Liver (tissue), 9 donors: ENCODE measurements around the gene ANXA11. TPM values are rescaled to one million over a fixed set of nuclear protein-coding genes. Genes with fewer than 3 reads are reported as not detected.

ENCODE experiments used
- DNase-seq: peaks from one replicate; pipeline ENCODE4 v3.0.0-alpha.2; 2017; ENCODE audit warnings: low spot score
- H3K27ac ChIP-seq, 2 donors: one replicate each; pipeline ENCODE4 v1.7.0; 2013; ENCODE audit warnings: inconsistent platforms in 2 of 2, low read length in 2 of 2, control low read depth in 1 of 2, low read depth in 1 of 2, mild to moderate bottlenecking in 1 of 2
- H3K27me3 ChIP-seq, 4 donors: one replicate each; pipeline versions ENCODE4 v1.6.1 to v1.7.0; 2013; ENCODE audit warnings: low read length in 3 of 4, inconsistent platforms in 1 of 4, mild to moderate bottlenecking in 1 of 4, moderate library complexity in 1 of 4; ENCODE audit not compliant: control insufficient read depth in 4 of 4, insufficient read depth in 4 of 4
- H3K36me3 ChIP-seq, 4 donors: one replicate each; pipeline versions ENCODE4 v1.6.1 to v1.7.0; 2013; ENCODE audit warnings: low read length in 3 of 4, mild to moderate bottlenecking in 3 of 4, low read depth in 1 of 4, moderate library complexity in 1 of 4; ENCODE audit not compliant: control insufficient read depth in 4 of 4, insufficient read depth in 3 of 4
- H3K4me1 ChIP-seq, 4 donors: one replicate each; pipeline versions ENCODE4 v1.6.1 to v1.7.0; 2013; ENCODE audit warnings: low read length in 3 of 4, mild to moderate bottlenecking in 3 of 4, moderate library complexity in 1 of 4; ENCODE audit not compliant: control insufficient read depth in 4 of 4, insufficient read depth in 4 of 4
- H3K4me3 ChIP-seq, 3 donors: one replicate each; pipeline versions ENCODE4 v1.6.1 to v1.7.0; 2013; ENCODE audit warnings: low read length in 3 of 3, control low read depth in 1 of 3, low read depth in 1 of 3, mild to moderate bottlenecking in 1 of 3
- H3K9ac ChIP-seq, 2 donors: one replicate each; pipeline ENCODE4 v1.7.0; 2013; ENCODE audit warnings: low read length in 2 of 2, mild to moderate bottlenecking in 2 of 2, moderate library complexity in 2 of 2, control low read depth in 1 of 2, low read depth in 1 of 2
- H3K9me3 ChIP-seq, 4 donors: one replicate each; pipeline versions ENCODE4 v1.6.1 to v1.7.0; 2013; ENCODE audit warnings: low read length in 3 of 4; ENCODE audit not compliant: control insufficient read depth in 4 of 4
- CTCF ChIP-seq: fragments of 150-350 bp; IDR thresholded peaks from 2 replicates; pipeline ENCODE4 v1.5.1; 2017; ENCODE audit warnings: improper control_type of control experiment, low read depth, low read length; ENCODE audit not compliant: missing input control
- EGR1 ChIP-seq, 2 donors: IDR thresholded peaks; 2 replicates each; pipeline ENCODE4 v1.6.1; 2016 to 2018; ENCODE audit warnings: antibody characterized with exemption in 2 of 2, low read depth in 2 of 2
- FOXA1 ChIP-seq: IDR thresholded peaks from 2 replicates; pipeline ENCODE4 v1.6.1; 2016; ENCODE audit warnings: antibody characterized with exemption
- FOXA2 ChIP-seq: IDR thresholded peaks from 2 replicates; pipeline ENCODE4 v1.6.1; 2016; ENCODE audit warnings: antibody characterized with exemption
- GABPA ChIP-seq, 2 donors: IDR thresholded peaks in 1 of 2; conservative IDR thresholded peaks in 1 of 2; 2 replicates each; pipeline ENCODE4 v1.6.1; 2016; ENCODE audit warnings: antibody characterized with exemption in 2 of 2, mild to moderate bottlenecking in 1 of 2, moderate library complexity in 1 of 2
- HNF4A ChIP-seq, 2 donors: conservative IDR thresholded peaks; 2 replicates each; pipeline ENCODE4 v1.6.1; 2016; ENCODE audit warnings: antibody characterized with exemption in 2 of 2, mild to moderate bottlenecking in 2 of 2
- HNF4G ChIP-seq: IDR thresholded peaks from 2 replicates; pipeline ENCODE4 v1.6.1; 2016; ENCODE audit warnings: antibody characterized with exemption
- JUND ChIP-seq, 2 donors: IDR thresholded peaks; 2 replicates each; pipeline ENCODE4 v1.6.1; 2016; ENCODE audit warnings: antibody characterized with exemption in 2 of 2
- NR2F2 ChIP-seq: IDR thresholded peaks from 2 replicates; pipeline ENCODE4 v1.6.1; 2016; ENCODE audit warnings: antibody characterized with exemption
- RAD21 ChIP-seq, 2 donors: IDR thresholded peaks; 2 replicates each; pipeline ENCODE4 v1.6.1; 2016; ENCODE audit warnings: antibody characterized with exemption in 2 of 2, mild to moderate bottlenecking in 2 of 2
- REST ChIP-seq: IDR thresholded peaks from 2 replicates; pipeline ENCODE4 v1.6.1; 2016; ENCODE audit warnings: antibody characterized with exemption, mild to moderate bottlenecking
- RXRA ChIP-seq, 2 donors: IDR thresholded peaks; 2 replicates each; pipeline ENCODE4 v1.6.1; 2017 to 2018; ENCODE audit warnings: antibody characterized with exemption in 2 of 2, mild to moderate bottlenecking in 1 of 2
- SP1 ChIP-seq: IDR thresholded peaks from 2 replicates; pipeline ENCODE4 v1.6.1; 2018; ENCODE audit warnings: antibody characterized with exemption, mild to moderate bottlenecking
- YY1 ChIP-seq: IDR thresholded peaks from 2 replicates; pipeline ENCODE4 v1.6.1; 2016; ENCODE audit warnings: antibody characterized with exemption, mild to moderate bottlenecking
- WGBS: extraction: QIAGEN DNeasy Blood & Tissue Kit; methylation state at CpG from one replicate; pipeline ENCODE4 v1.1.7; 2013; 5-methylcytosine and 5-hydroxymethylcytosine counted together
- polyA plus RNA-seq, 2 donors: library from polyadenylated mRNA; stranded (reverse) in 1 of 2; unstranded in 1 of 2; fragments of 200-250 nt in 1 of 2; fragments of >200 nt in 1 of 2; fragmentation: Nextera tagmentation in 1 of 2; extraction: Ambion mirVana in 1 of 2; gene quantifications; one replicate each; pipeline versions ENCODE4 v1.2.1 to v1.2.3, GENCODE V29; 2013 to 2015
- total RNA-seq, 2 donors: library from RNA; depleted of rRNA; stranded (reverse); fragments of >200 nt; gene quantifications; one replicate each; pipeline ENCODE4 v1.2.3, GENCODE V29; 2014
- TF ChIP-seq, protein P1 (sequence below): IDR thresholded peaks from 2 replicates; pipeline ENCODE4 v1.6.1; 2016; ENCODE audit warnings: antibody characterized with exemption
- TF ChIP-seq, protein P2 (sequence below): IDR thresholded peaks from 2 replicates; pipeline ENCODE4 v1.6.1; 2016; ENCODE audit warnings: antibody characterized with exemption
- donor health status: healthy.
- donor health status: healthy.
- donor health status: healthy.
- donor health status: healthy.
- donor health status: healthy.

ANXA11 gene
- total and polyA plus RNA-seq, 4 donors = 14.0 to 40.4 (median 24.8) TPM

GRCh38 chr10:80168162-80168511 is 37.2 kb downstream of the ANXA11 start:
- 94% methylated on average over 7 of the region's 7 CpGs for WGBS
- no peaks in the 10 kb centered on the region for H3K27me3 ChIP-seq
- H3K4me1 ChIP-seq = no peaks in the 10 kb centered on the region
- H3K36me3 ChIP-seq = peaks cover under 1 to 33% (median 19%) of the 10 kb centered on the region in 4 donors
- H3K27ac ChIP-seq = no peak overlapping the region
- no peaks in the 10 kb centered on the region for H3K9me3 ChIP-seq
- TF ChIP-seq RXRA (IDR thresholded peaks at IDR 0.05) = no peak
- no peak for TF ChIP-seq RAD21 (IDR thresholded peaks at IDR 0.05)
- DNase-seq = no peak
- no peak overlapping the region for H3K4me3 ChIP-seq
- no peak overlapping the region for H3K9ac ChIP-seq

DNA sequence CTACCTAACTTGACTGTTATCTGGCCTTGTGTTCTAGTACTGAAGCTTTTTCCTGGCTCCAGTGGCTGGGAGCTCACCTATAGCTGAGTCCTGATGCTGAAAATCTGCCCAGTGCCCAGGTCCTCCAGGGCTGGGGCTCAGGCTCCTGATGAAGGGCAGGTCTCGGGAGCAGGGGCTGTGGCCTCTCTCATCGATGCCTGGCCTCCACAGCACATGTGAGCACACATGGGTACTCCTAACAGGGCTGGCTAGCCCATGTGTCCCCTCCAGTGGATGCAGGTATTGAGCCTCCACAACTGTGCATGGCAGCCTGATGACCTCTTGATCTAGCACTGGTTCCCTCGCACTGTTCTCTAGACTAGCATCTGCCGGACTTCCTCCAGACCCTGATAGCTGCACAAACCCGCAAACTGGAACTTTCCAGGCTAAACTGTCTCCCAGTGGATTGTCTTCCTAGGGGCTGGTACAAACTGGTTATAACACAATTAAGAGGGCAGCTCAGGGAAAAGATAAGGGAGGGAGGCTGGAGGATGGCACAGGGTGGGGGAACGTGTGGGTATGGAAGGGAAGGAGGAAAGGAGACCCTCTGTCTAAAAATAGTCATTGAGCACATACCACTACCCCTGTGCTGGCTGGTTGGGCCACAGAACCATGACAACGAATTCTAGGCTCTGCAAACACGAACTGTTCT is 37.7 kb downstream of the ANXA11 start:
- 84% methylated on average over 8 of the region's 8 CpGs for WGBS
- TF ChIP-seq, protein P1, sequence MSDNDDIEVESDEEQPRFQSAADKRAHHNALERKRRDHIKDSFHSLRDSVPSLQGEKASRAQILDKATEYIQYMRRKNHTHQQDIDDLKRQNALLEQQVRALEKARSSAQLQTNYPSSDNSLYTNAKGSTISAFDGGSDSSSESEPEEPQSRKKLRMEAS = no peak
- no peak for TF ChIP-seq CTCF
- TF ChIP-seq SP1 = no peak
- no peak for TF ChIP-seq JUND (IDR thresholded peaks at IDR 0.05)
- Histone ChIP-seq H3K9me3 (no peaks in the 10 kb centered on the region), H3K9ac (no peak overlapping the region), H3K27me3 (no peaks in the 10 kb centered on the region), H3K27ac (no peak overlapping the region), H3K36me3 (peaks cover 3 to 39% (median 21%) of the 10 kb centered on the region in 4 donors), H3K4me1 (no peaks in the 10 kb centered on the region), H3K4me3 (no peak overlapping the region)
- DNase-seq = no peak

DNA sequence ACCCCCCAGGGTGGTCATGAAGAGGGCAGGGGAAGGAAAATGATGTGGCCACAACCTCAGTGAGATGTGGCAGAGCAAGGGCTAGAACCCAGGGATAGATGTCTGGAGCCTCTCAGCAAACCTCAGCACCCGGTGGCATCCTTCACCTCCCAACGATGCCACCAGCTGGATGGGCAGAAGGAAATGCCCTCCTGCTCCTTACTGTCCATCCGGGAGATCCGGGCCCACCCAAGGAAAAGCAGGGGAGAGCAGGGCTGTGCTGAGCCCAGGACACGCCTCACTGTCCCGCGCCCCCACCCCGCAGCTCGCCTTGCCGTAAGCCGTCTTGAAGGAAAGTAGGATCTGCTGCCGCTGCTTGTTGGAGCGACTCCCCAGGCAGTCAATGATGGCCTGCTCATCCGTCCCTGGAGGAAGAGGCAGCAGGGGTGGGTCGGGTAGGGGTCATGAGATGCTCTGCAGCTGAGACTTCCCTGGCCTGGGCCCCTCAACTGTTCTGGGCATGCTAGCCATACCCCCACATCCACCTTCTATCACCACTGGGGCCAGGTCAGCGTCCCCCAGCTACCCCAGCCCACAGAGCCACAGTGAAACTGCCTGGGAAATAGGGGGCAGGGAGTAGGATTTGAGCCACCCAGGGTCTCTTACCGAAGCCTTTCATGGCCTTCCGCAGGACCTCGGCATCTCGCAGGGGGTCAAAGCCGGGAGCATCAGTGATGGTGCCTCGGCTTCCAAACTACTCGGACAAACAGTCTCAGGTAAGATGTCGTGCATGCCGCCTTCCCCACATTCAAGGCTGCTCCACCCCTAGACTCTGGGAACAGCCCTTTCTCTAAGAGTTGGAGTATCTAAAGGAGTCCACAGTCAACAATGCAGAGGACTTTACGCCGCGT is 38.5 kb downstream of the ANXA11 start:
- H3K4me3 ChIP-seq = no peak overlapping the region
- no peaks in the 10 kb centered on the region for H3K9me3 ChIP-seq
- H3K4me1 ChIP-seq = no peaks in the 10 kb centered on the region
- no peaks in the 10 kb centered on the region for H3K27me3 ChIP-seq
- no peak for DNase-seq
- H3K27ac ChIP-seq = no peak overlapping the region
- WGBS = 93% methylated on average over 28 of the region's 28 CpGs
- no peak overlapping the region for H3K9ac ChIP-seq
- H3K36me3 ChIP-seq = peaks cover 3 to 40% (median 24%) of the 10 kb centered on the region in 4 donors
- TF ChIP-seq HNF4G (no peak), REST (no peak), CTCF (no peak), GABPA (IDR thresholded peaks at IDR 0.05 in 1 of 2, conservative IDR thresholded peaks at IDR 0.05 in 1 of 2) (no peak), JUND (IDR thresholded peaks at IDR 0.05) (no peak), RXRA (IDR thresholded peaks at IDR 0.05) (no peak), HNF4A (conservative IDR thresholded peaks at IDR 0.05) (no peak), FOXA2 (no peak), EGR1 (IDR thresholded peaks at IDR 0.05; ENCODE audit: low read depth in 2 of 2) (no peak), YY1 (no peak), RAD21 (IDR thresholded peaks at IDR 0.05) (no peak), FOXA1 (no peak), SP1 (no peak), NR2F2 (no peak)
- TF ChIP-seq, protein P2, sequence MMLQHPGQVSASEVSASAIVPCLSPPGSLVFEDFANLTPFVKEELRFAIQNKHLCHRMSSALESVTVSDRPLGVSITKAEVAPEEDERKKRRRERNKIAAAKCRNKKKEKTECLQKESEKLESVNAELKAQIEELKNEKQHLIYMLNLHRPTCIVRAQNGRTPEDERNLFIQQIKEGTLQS = no peak
- TF ChIP-seq, protein P1 = no peak
